ENCODE data around the gene ZNF573.
"Not testable (repeated sequence)": the region's sequence is repeated elsewhere in the genome, so short reads cannot be mapped to it uniquely, and the experiment has no call there.

The ZNF573 gene

GRCh38 chr19:37779127-37780005 lies at the start of gene ZNF573:
Gene ZNF573 (minus strand): TSS chr19:37779586. CDS start chr19:37773729, 5,857 bp downstream.
- Histone ChIP-seq H3K9me3 (ENCODE audit: control insufficient read depth in 1 of 2, low read length in 2 of 2) (peaks cover 0 to 2% of the 10 kb centered on the region in 2 donors), H3K36me3 (ENCODE audit: control insufficient read depth in 1 of 2, insufficient read depth in 2 of 2, low read length in 2 of 2) (no peaks in the 10 kb centered on the region), H3K27me3 (ENCODE audit: control insufficient read depth in 1 of 2, insufficient read depth in 2 of 2, low read length in 2 of 2) (no peaks in the 10 kb centered on the region), H3K4me1 (ENCODE audit: control insufficient read depth in 1 of 2, insufficient read depth in 2 of 2, low read length in 2 of 2) (peaks cover 7 to 9% of the 10 kb centered on the region in 2 donors), H3K9ac (ENCODE audit: low read depth in 1 of 2, low read length in 2 of 2) (peak within 1 kb of the TSS; percentile 84 to 93), H3K27ac (ENCODE audit: low read depth, low read length) (peak within 1 kb of the TSS; percentile 67), H3K4me3 (ENCODE audit: low read depth in 1 of 2, low read length in 2 of 2) (peak within 1 kb of the TSS; percentile 90 to 99)

GRCh38 chr19:37817180-37817981 lies 38.0 kb upstream of the ZNF573 start:
- Histone ChIP-seq H3K36me3 (ENCODE audit: control insufficient read depth in 1 of 2, insufficient read depth in 2 of 2, low read length in 2 of 2) (no peaks in the 10 kb centered on the region), H3K27ac (ENCODE audit: low read depth, low read length) (peak overlapping the region; percentile 20), H3K27me3 (ENCODE audit: control insufficient read depth in 1 of 2, insufficient read depth in 2 of 2, low read length in 2 of 2) (no peaks in the 10 kb centered on the region), H3K9me3 (ENCODE audit: control insufficient read depth in 1 of 2, low read length in 2 of 2) (peaks cover 10 to 13% of the 10 kb centered on the region in 2 donors), H3K9ac (ENCODE audit: low read depth in 1 of 2, low read length in 2 of 2) (peak overlapping the region in 1 of 2 donors; percentile 18), H3K4me3 (ENCODE audit: low read depth in 1 of 2, low read length in 2 of 2) (peak overlapping the region; percentile 56 to 67), H3K4me1 (ENCODE audit: control insufficient read depth in 1 of 2, insufficient read depth in 2 of 2, low read length in 2 of 2) (peaks cover 0 to 5% of the 10 kb centered on the region in 2 donors)

GRCh38 chr19:37815611-37816010 lies 36.2 kb upstream of the ZNF573 start:
- H3K36me3 ChIP-seq (ENCODE audit: control insufficient read depth in 1 of 2, insufficient read depth in 2 of 2, low read length in 2 of 2); H3K27ac ChIP-seq (ENCODE audit: low read depth, low read length); H3K9ac ChIP-seq (ENCODE audit: low read depth in 1 of 2, low read length in 2 of 2); H3K4me1 ChIP-seq (ENCODE audit: control insufficient read depth in 1 of 2, insufficient read depth in 2 of 2, low read length in 2 of 2); H3K27me3 ChIP-seq (ENCODE audit: control insufficient read depth in 1 of 2, insufficient read depth in 2 of 2, low read length in 2 of 2); H3K4me3 ChIP-seq (ENCODE audit: low read depth in 1 of 2, low read length in 2 of 2): not testable (repeated sequence)
- H3K9me3 ChIP-seq (ENCODE audit: control insufficient read depth in 1 of 2, low read length in 2 of 2): peaks cover 16 to 21% of the 10 kb centered on the region in 2 donors

GRCh38 chr19:37813340-37813739 lies 34.0 kb upstream of the ZNF573 start:
- H3K27ac ChIP-seq (ENCODE audit: low read depth, low read length): no peak overlapping the region
- H3K4me1 ChIP-seq (ENCODE audit: control insufficient read depth in 1 of 2, insufficient read depth in 2 of 2, low read length in 2 of 2): peaks cover 0 to 5% of the 10 kb centered on the region in 2 donors
- no peaks in the 10 kb centered on the region for H3K27me3 ChIP-seq (ENCODE audit: control insufficient read depth in 1 of 2, insufficient read depth in 2 of 2, low read length in 2 of 2)
- H3K4me3 ChIP-seq (ENCODE audit: low read depth in 1 of 2, low read length in 2 of 2): no peak overlapping the region
- H3K9me3 ChIP-seq (ENCODE audit: control insufficient read depth in 1 of 2, low read length in 2 of 2): peaks cover 22 to 33% of the 10 kb centered on the region in 2 donors
- no peaks in the 10 kb centered on the region for H3K36me3 ChIP-seq (ENCODE audit: control insufficient read depth in 1 of 2, insufficient read depth in 2 of 2, low read length in 2 of 2)
- no peak overlapping the region for H3K9ac ChIP-seq (ENCODE audit: low read depth in 1 of 2, low read length in 2 of 2)

- Histone ChIP-seq H3K4me3 (ENCODE audit: low read depth in 1 of 2, low read length in 2 of 2) (no peak overlapping the region), H3K9me3 (ENCODE audit: control insufficient read depth in 1 of 2, low read length in 2 of 2) (peaks cover 38 to 48% of the 10 kb centered on the region in 2 donors)
Measured at GRCh38 chr19:37809366-37809765, 30.0 kb upstream of the ZNF573 start.

GRCh38 chr19:37803249-37803840 lies 24.0 kb upstream of the ZNF573 start:
- peaks cover 0 to 4% of the 10 kb centered on the region in 2 donors for H3K36me3 ChIP-seq (ENCODE audit: control insufficient read depth in 1 of 2, insufficient read depth in 2 of 2, low read length in 2 of 2)
- H3K27ac ChIP-seq (ENCODE audit: low read depth, low read length): no peak overlapping the region
- no peak overlapping the region for H3K9ac ChIP-seq (ENCODE audit: low read depth in 1 of 2, low read length in 2 of 2)
- no peaks in the 10 kb centered on the region for H3K4me1 ChIP-seq (ENCODE audit: control insufficient read depth in 1 of 2, insufficient read depth in 2 of 2, low read length in 2 of 2)
- H3K9me3 ChIP-seq (ENCODE audit: control insufficient read depth in 1 of 2, low read length in 2 of 2): peaks cover 52 to 64% of the 10 kb centered on the region in 2 donors
- H3K27me3 ChIP-seq (ENCODE audit: control insufficient read depth in 1 of 2, insufficient read depth in 2 of 2, low read length in 2 of 2): no peaks in the 10 kb centered on the region
- H3K4me3 ChIP-seq (ENCODE audit: low read depth in 1 of 2, low read length in 2 of 2): peak overlapping the region in 1 of 2 donors; percentile 19

More at GRCh38 chr19:37809366-37809765, 30.0 kb upstream of the ZNF573 start:
- Histone ChIP-seq H3K27me3 (ENCODE audit: control insufficient read depth in 1 of 2, insufficient read depth in 2 of 2, low read length in 2 of 2) (no peaks in the 10 kb centered on the region), H3K9ac (ENCODE audit: low read depth in 1 of 2, low read length in 2 of 2) (no peak overlapping the region), H3K4me1 (ENCODE audit: control insufficient read depth in 1 of 2, insufficient read depth in 2 of 2, low read length in 2 of 2) (no peaks in the 10 kb centered on the region), H3K27ac (ENCODE audit: low read depth, low read length) (no peak overlapping the region), H3K36me3 (ENCODE audit: control insufficient read depth in 1 of 2, insufficient read depth in 2 of 2, low read length in 2 of 2) (peaks cover 0 to 4% of the 10 kb centered on the region in 2 donors)

GRCh38 chr19:37790244-37790925 lies 11.0 kb upstream of the ZNF573 start:
- H3K27ac ChIP-seq (ENCODE audit: low read depth, low read length): no peak overlapping the region
- H3K27me3 ChIP-seq (ENCODE audit: control insufficient read depth in 1 of 2, insufficient read depth in 2 of 2, low read length in 2 of 2): no peaks in the 10 kb centered on the region
- no peak overlapping the region for H3K9ac ChIP-seq (ENCODE audit: low read depth in 1 of 2, low read length in 2 of 2)
- H3K9me3 ChIP-seq (ENCODE audit: control insufficient read depth in 1 of 2, low read length in 2 of 2): peaks cover 24 to 29% of the 10 kb centered on the region in 2 donors
- H3K4me3 ChIP-seq (ENCODE audit: low read depth in 1 of 2, low read length in 2 of 2): no peak overlapping the region
- H3K36me3 ChIP-seq (ENCODE audit: control insufficient read depth in 1 of 2, insufficient read depth in 2 of 2, low read length in 2 of 2): no peaks in the 10 kb centered on the region
- H3K4me1 ChIP-seq (ENCODE audit: control insufficient read depth in 1 of 2, insufficient read depth in 2 of 2, low read length in 2 of 2): no peaks in the 10 kb centered on the region

- H3K9ac ChIP-seq (ENCODE audit: low read depth in 1 of 2, low read length in 2 of 2): peak overlapping the region; percentile 84 to 93
- peak overlapping the region; percentile 90 to 99 for H3K4me3 ChIP-seq (ENCODE audit: low read depth in 1 of 2, low read length in 2 of 2)
- H3K9me3 ChIP-seq (ENCODE audit: control insufficient read depth in 1 of 2, low read length in 2 of 2): no peaks in the 10 kb centered on the region
- H3K27ac ChIP-seq (ENCODE audit: low read depth, low read length): no peak overlapping the region
- H3K4me1 ChIP-seq (ENCODE audit: control insufficient read depth in 1 of 2, insufficient read depth in 2 of 2, low read length in 2 of 2): peaks cover 7 to 9% of the 10 kb centered on the region in 2 donors
- H3K36me3 ChIP-seq (ENCODE audit: control insufficient read depth in 1 of 2, insufficient read depth in 2 of 2, low read length in 2 of 2): no peaks in the 10 kb centered on the region
- H3K27me3 ChIP-seq (ENCODE audit: control insufficient read depth in 1 of 2, insufficient read depth in 2 of 2, low read length in 2 of 2): no peaks in the 10 kb centered on the region
Measured at GRCh38 chr19:37778613-37779126, 716 bp downstream of the ZNF573 start.

GRCh38 chr19:37770985-37771384 lies 8.4 kb downstream of the ZNF573 start:
- Histone ChIP-seq H3K27ac (ENCODE audit: low read depth, low read length) (no peak overlapping the region), H3K9me3 (ENCODE audit: control insufficient read depth in 1 of 2, low read length in 2 of 2) (no peaks in the 10 kb centered on the region), H3K36me3 (ENCODE audit: control insufficient read depth in 1 of 2, insufficient read depth in 2 of 2, low read length in 2 of 2) (peaks cover 3 to 34% of the 10 kb centered on the region in 2 donors), H3K27me3 (ENCODE audit: control insufficient read depth in 1 of 2, insufficient read depth in 2 of 2, low read length in 2 of 2) (no peaks in the 10 kb centered on the region), H3K9ac (ENCODE audit: low read depth in 1 of 2, low read length in 2 of 2) (no peak overlapping the region), H3K4me3 (ENCODE audit: low read depth in 1 of 2, low read length in 2 of 2) (no peak overlapping the region), H3K4me1 (ENCODE audit: control insufficient read depth in 1 of 2, insufficient read depth in 2 of 2, low read length in 2 of 2) (no peaks in the 10 kb centered on the region)

Data from duodenal mucosa (tissue), 2 donors.